Mammary epithelial cell (primary cell): ENCODE measurements around the gene THRSP.

Source experiments
- CTCF ChIP-seq, 2 donors: IDR thresholded peaks in 1 of 2; conservative IDR thresholded peaks in 1 of 2; 2 replicates each; pipeline ENCODE4 v1.5.1; 2011 to 2012; ENCODE audit warnings: inconsistent platforms in 2 of 2, low read length in 2 of 2, mild to moderate bottlenecking in 2 of 2, control low read depth in 1 of 2, low read depth in 1 of 2; ENCODE audit not compliant: insufficient read depth in 1 of 2; ENCODE audit errors: extremely low read depth in 1 of 2
- EZH2 ChIP-seq: IDR thresholded peaks from 2 replicates; pipeline ENCODE4 v1.6.1; 2012; ENCODE audit warnings: low read length, inconsistent platforms, borderline replicate concordance

DNA sequence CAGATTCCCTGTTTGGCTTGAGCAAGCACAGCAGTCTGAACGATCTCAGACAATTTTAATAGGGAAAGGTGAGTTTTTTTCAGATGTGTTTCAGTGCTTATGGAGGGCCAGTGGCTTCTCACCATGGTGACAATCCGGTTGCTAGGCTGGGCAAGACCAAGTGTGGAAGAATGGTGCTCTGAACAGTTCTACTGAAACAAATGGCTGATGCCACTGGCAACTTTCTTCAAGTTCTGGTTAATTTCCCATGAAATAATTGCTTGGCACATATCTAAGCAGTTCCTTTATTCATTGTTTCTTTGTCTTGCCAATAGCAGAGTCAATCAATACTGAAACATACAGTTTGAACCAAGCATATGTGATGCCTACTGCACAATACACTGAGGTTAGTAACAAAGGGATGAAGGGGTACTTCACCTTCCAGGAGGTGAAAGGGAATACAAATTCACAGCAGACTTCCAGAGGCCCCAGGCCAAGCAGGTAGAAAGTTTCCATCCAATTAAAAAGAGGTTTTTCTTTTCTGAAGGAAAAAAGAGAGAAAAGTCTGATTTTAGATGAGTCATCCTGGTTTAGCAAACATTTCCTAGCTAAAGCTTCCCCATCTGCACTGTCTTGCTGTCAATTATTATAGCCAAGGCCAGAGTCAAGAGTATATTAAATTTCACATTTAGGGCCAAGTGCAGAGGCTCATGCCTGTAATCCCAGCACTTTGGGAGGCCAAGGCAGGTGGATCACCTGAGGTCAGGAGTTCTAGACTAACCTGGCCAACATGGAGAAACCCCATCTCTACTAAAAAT lies 37.2 kb downstream of the THRSP start:
- TF ChIP-seq CTCF (conservative IDR thresholded peaks at IDR 0.05 in 1 of 2, IDR thresholded peaks at IDR 0.05 in 1 of 2; ENCODE audit: extremely low read depth in 1 of 2, insufficient read depth in 1 of 2, low read depth in 1 of 2, low read length in 2 of 2) (no peak), EZH2 (no peak)
